Stimulated activated CD8-positive, alpha-beta memory T cell treated with anti-CD3 and anti-CD28 coated beads, Interleukin-15, amount 100 ng/mL, for 4 hours (primary cell): Measurements from ENCODE around the gene TRIM37.
A peak's percentile ranks its signal among the peaks of the same experiment; 100 is the strongest.
"Not testable (repeated sequence)": the region's sequence is repeated elsewhere in the genome, so short reads cannot be mapped to it uniquely, and the experiment has no call there.

Experiments used
- DNase-seq, 2 donors: peaks; one replicate each; pipeline ENCODE4 v3.0.0-alpha.2; 2020; ENCODE audit warnings: low read depth in 2 of 2

TRIM37 gene

GRCh38 chr17:59110973-59111372, 4.3 kb upstream of the TRIM37 start:
- DNase-seq: no peak

- no peak for DNase-seq
Measured at GRCh38 chr17:59108400-59109102, 1.9 kb upstream of the TRIM37 start.

- no peak for DNase-seq
Measured at GRCh38 chr17:59107306-59107670, 608 bp upstream of the TRIM37 start.

GRCh38 chr17:59105852-59106462, 723 bp downstream of the TRIM37 start:
- peak; percentile 54 to 60 for DNase-seq

GRCh38 chr17:59101178-59101577, 5.5 kb downstream of the TRIM37 start:
- DNase-seq: no peak

- no peak for DNase-seq
Measured at GRCh38 chr17:59097876-59098275, 8.8 kb downstream of the TRIM37 start.

- DNase-seq: no peak
Measured at GRCh38 chr17:59094861-59095530, 11.7 kb downstream of the TRIM37 start.

GRCh38 chr17:59093702-59094231, 12.9 kb downstream of the TRIM37 start:
- DNase-seq: no peak

- no peak for DNase-seq
Measured at GRCh38 chr17:59093145-59093701, 13.5 kb downstream of the TRIM37 start.

- DNase-seq: not testable (repeated sequence)
Measured at GRCh38 chr17:59090593-59090992, 16.1 kb downstream of the TRIM37 start.

GRCh38 chr17:59084154-59084553, 22.5 kb downstream of the TRIM37 start:
- no peak for DNase-seq

- no peak for DNase-seq
Measured at GRCh38 chr17:59074494-59074893, 32.2 kb downstream of the TRIM37 start.

- no peak for DNase-seq
Measured at GRCh38 chr17:59073972-59074371, 32.7 kb downstream of the TRIM37 start.

- DNase-seq: no peak
Measured at GRCh38 chr17:59069856-59070255, 36.8 kb downstream of the TRIM37 start.

GRCh38 chr17:59067756-59068155, 38.9 kb downstream of the TRIM37 start:
- DNase-seq: no peak

- DNase-seq: no peak
Measured at GRCh38 chr17:59067340-59067739, 39.3 kb downstream of the TRIM37 start.

GRCh38 chr17:59062509-59062908, 44.2 kb downstream of the TRIM37 start:
- DNase-seq: no peak

- no peak for DNase-seq
Measured at GRCh38 chr17:59056857-59057256, 49.8 kb downstream of the TRIM37 start.

- no peak for DNase-seq
Measured at GRCh38 chr17:59049798-59050197, 56.9 kb downstream of the TRIM37 start.

GRCh38 chr17:59047616-59048015, 59.1 kb downstream of the TRIM37 start:
- no peak for DNase-seq

- no peak for DNase-seq
Measured at GRCh38 chr17:59046192-59046591, 60.5 kb downstream of the TRIM37 start.

- no peak for DNase-seq
Measured at GRCh38 chr17:59038734-59039133, 67.9 kb downstream of the TRIM37 start.

GRCh38 chr17:59037960-59038359, 68.7 kb downstream of the TRIM37 start:
- no peak for DNase-seq
